HepG2 (cell line): ENCODE data around the gene MRPS34. TPM values are rescaled to one million over a fixed set of nuclear protein-coding genes. Genes with fewer than 3 reads are reported as not detected.
A peak's percentile ranks its signal among the peaks of the same experiment; 100 is the strongest.

Experiments used
- ATAC-seq: fragments of 200-7000 bp; cut with Tn5 transposase; 3 replicates; pipeline ENCODE4 v1.9.1; 2020; ENCODE audit warnings: mild to moderate bottlenecking, moderate library complexity
- BruUV-seq: library from RNA; stranded (reverse); fragments of 400-500 nt; replicated peaks from 2 replicates; lab custom pipeline; 2021; lab: Mats Ljungman, UMichigan
- CTCF ChIA-PET: fragments of 300-600 bp; formaldehyde crosslinking; extraction: SDS; loops from one replicate; lab custom pipeline; 2021; ENCODE audit warnings: low total read pairs, inconsistent platforms, low intra/inter-chr PET ratio; lab: Yijun Ruan, JAX
- POLR2A ChIA-PET: fragments of 350-600 bp; sonication (Branson Sonifier 250); formaldehyde crosslinking; loops from one replicate; lab custom pipeline; 2020; ENCODE audit warnings: antibody characterized with exemption, inconsistent platforms; lab: Yijun Ruan, JAX
- DNase-seq: peaks from one replicate; pipeline ENCODE4 v3.0.0-alpha.2; 2015; ENCODE audit warnings: low spot score
- FAIRE-seq: peaks from 3 replicates; lab custom pipeline; 2011; peaks lifted over from hg19 to GRCh38; lab: Jason Lieb, UNC
- H2AFZ ChIP-seq: one replicate; pipeline ENCODE4 v1.6.1; 2011; ENCODE audit warnings: low read length, inconsistent platforms
- H3K27ac ChIP-seq: fragments of 300-600 bp; 3 replicates; pipeline ENCODE4 v1.8.0; 2011; ENCODE audit warnings: mixed run types, mild to moderate bottlenecking, mixed read lengths, low read length, inconsistent platforms; ENCODE audit not compliant: insufficient read depth; ENCODE audit errors: extremely low read length
- H3K27me3 ChIP-seq, 2 experiments: fragments of 200-600 bp in 1 of 2; 2 replicates in 1 of 2; 3 replicates in 1 of 2; pipeline versions ENCODE4 v1.6.0 to v1.8.0; 2011; ENCODE audit warnings: low read length in 2 of 2, mild to moderate bottlenecking in 2 of 2, moderate library complexity in 2 of 2, inconsistent platforms in 1 of 2; ENCODE audit not compliant: insufficient read depth in 2 of 2, control insufficient read depth in 1 of 2
- H3K36me3 ChIP-seq, 2 experiments: fragments of 200-600 bp in 1 of 2; replicated peaks in 1 of 2; 2 replicates in 1 of 2; 3 replicates in 1 of 2; pipeline versions ENCODE4 v1.5.1 to v1.8.0; 2011; ENCODE audit warnings: low read length in 2 of 2, inconsistent platforms in 1 of 2; ENCODE audit not compliant: insufficient read depth in 2 of 2, control insufficient read depth in 1 of 2
- H3K4me1 ChIP-seq: 2 replicates; pipeline ENCODE4 v1.5.1; 2012; ENCODE audit warnings: low read length, inconsistent platforms; ENCODE audit not compliant: insufficient read depth
- H3K4me2 ChIP-seq: 2 replicates; pipeline ENCODE4 v1.6.0; 2011; ENCODE audit warnings: low read depth, low read length, inconsistent platforms
- H3K4me3 ChIP-seq, 3 experiments: fragments of 200-600 bp in 1 of 3; sonication (generic), shearing (Covaris generic) in 1 of 3; replicated peaks in 1 of 3; 2 replicates each; pipeline ENCODE4 v1.5.1; 2011 to 2016; ENCODE audit warnings: low read length in 3 of 3, inconsistent platforms in 2 of 3, low read depth in 2 of 3, mild to moderate bottlenecking in 2 of 3, control low read depth in 1 of 3, mixed read lengths in 1 of 3; ENCODE audit not compliant: insufficient read depth in 1 of 3
- H3K79me2 ChIP-seq: one replicate; pipeline ENCODE4 v1.6.1; 2011; ENCODE audit warnings: low read length, inconsistent platforms; ENCODE audit not compliant: insufficient read depth
- H3K9ac ChIP-seq: 2 replicates; pipeline ENCODE4 v1.6.0; 2011; ENCODE audit warnings: mild to moderate bottlenecking, low read depth, low read length, inconsistent platforms; ENCODE audit not compliant: insufficient read depth
- H3K9me3 ChIP-seq: 2 replicates; pipeline ENCODE4 v1.5.1; 2012; ENCODE audit warnings: mild to moderate bottlenecking, low read length
- H4K20me1 ChIP-seq: 2 replicates; pipeline ENCODE4 v1.6.0; 2011; ENCODE audit warnings: inconsistent platforms, mild to moderate bottlenecking, low read length, moderate library complexity; ENCODE audit not compliant: insufficient read depth
- ATF3 ChIP-seq: sonication (generic); formaldehyde crosslinking; IDR thresholded peaks from 2 replicates; pipeline ENCODE4 v1.4.0; 2020; ENCODE audit warnings: missing genetic modification reagents
- BRCA1 ChIP-seq: sonication (generic); formaldehyde crosslinking; IDR thresholded peaks from 2 replicates; pipeline ENCODE4 v1.4.0; 2020; ENCODE audit warnings: missing genetic modification reagents
- FOXK2 ChIP-seq: fragments of 450-650 bp; IDR thresholded peaks from 2 replicates; pipeline ENCODE4 v1.6.1; 2016
- MAFF ChIP-seq: IDR thresholded peaks from 2 replicates; pipeline ENCODE4 v1.6.1; 2011; ENCODE audit warnings: low read depth, low read length, improper control_type of control experiment
- NFKB2 ChIP-seq: sonication (generic); formaldehyde crosslinking; IDR thresholded peaks from 2 replicates; pipeline ENCODE4 v1.4.0; 2020; ENCODE audit warnings: missing genetic modification reagents, borderline replicate concordance
- REST ChIP-seq, 2 experiments: IDR thresholded peaks; 2 replicates each; pipeline ENCODE4 v1.6.1; 2011 to 2012; ENCODE audit warnings: low read length in 2 of 2, borderline replicate concordance in 1 of 2, low read depth in 1 of 2, mild to moderate bottlenecking in 1 of 2, moderate library complexity in 1 of 2
- RORA ChIP-seq: sonication (generic); formaldehyde crosslinking; IDR thresholded peaks from 2 replicates; pipeline ENCODE4 v1.5.0; 2020; ENCODE audit warnings: mild to moderate bottlenecking, missing genetic modification reagents, moderate library complexity
- RXRA ChIP-seq: sonication (generic); formaldehyde crosslinking; IDR thresholded peaks from 2 replicates; pipeline ENCODE4 v1.5.1; 2020; ENCODE audit warnings: missing genetic modification reagents
- SETDB1 ChIP-seq: sonication (generic); formaldehyde crosslinking; IDR thresholded peaks from 2 replicates; pipeline ENCODE4 v1.5.1; 2020; ENCODE audit warnings: missing genetic modification reagents, mild to moderate bottlenecking, borderline replicate concordance
- SUZ12 ChIP-seq: fragments of 150-350 bp; IDR thresholded peaks from 2 replicates; pipeline ENCODE4 v1.6.1; 2014; ENCODE audit warnings: low read depth, low read length
- TAF15 ChIP-seq: fragments of 200-400 bp; formaldehyde crosslinking; IDR thresholded peaks from one replicate; pipeline ENCODE4 v1.6.1; 2018; ENCODE audit warnings: mild to moderate bottlenecking, low read depth, low read length; ENCODE audit not compliant: poor library complexity, severe bottlenecking
- ZFP91 ChIP-seq: sonication (generic); formaldehyde crosslinking; IDR thresholded peaks from 2 replicates; pipeline ENCODE4 v1.9.0; 2022; ENCODE audit warnings: missing genetic modification reagents, mild to moderate bottlenecking, borderline replicate concordance
- ZNF605 ChIP-seq: sonication (generic); formaldehyde crosslinking; IDR thresholded peaks from 2 replicates; pipeline ENCODE4 v1.8.0; 2022; ENCODE audit warnings: mild to moderate bottlenecking, missing genetic modification reagents
- WGBS: methylation state at CpG from one replicate; pipeline ENCODE4 v1.1.6; 2017; ENCODE audit warnings: low lambda C conversion rate; 5-methylcytosine and 5-hydroxymethylcytosine counted together
- in situ Hi-C: cut with HindIII; loops from 2 replicates; pipeline ENCODE4 v1.10.0; 2017; ENCODE audit warnings: low pct_unique_long_range_greater_than_20kb; ENCODE audit not compliant: extremely low pct_ligation_motif_present
- intact Hi-C: fragments of 100-400 bp; cut with micrococcal nuclease; formaldehyde crosslinking; loops from one replicate; pipeline ENCODE4 v1.10.0; 2022; ENCODE audit not compliant: unreplicated experiment
- polyA plus RNA-seq, 8 experiments: library from polyadenylated mRNA; depleted of rRNA in 3 of 8; stranded (reverse) in 7 of 8; unstranded in 1 of 8; fragments of >200 nt; fragmentation: Illumina TruSeq in 4 of 8; extraction: Trizol in 4 of 8; gene quantifications; 2 replicates each; pipeline versions ENCODE4 v1.2.1 to v1.2.3, GENCODE V29; 2011 to 2016; ENCODE audit warnings: low read depth in 4 of 8, missing spikeins in 1 of 8, mixed read lengths in 1 of 8; ENCODE audit not compliant: insufficient read depth in 1 of 8
- total RNA-seq, 5 experiments: library from RNA; depleted of rRNA; stranded (reverse); fragments of >200 nt; fragmentation: Illumina TruSeq; extraction: Trizol; gene quantifications; 2 replicates each; pipeline ENCODE4 v1.2.3, GENCODE V29; 2016; ENCODE audit warnings: low read depth in 1 of 5
- TF ChIP-seq, protein P1 (sequence below): sonication (generic); formaldehyde crosslinking; IDR thresholded peaks from 2 replicates; pipeline ENCODE4; 2020; ENCODE audit warnings: missing genetic modification reagents, mild to moderate bottlenecking, borderline replicate concordance
- TF ChIP-seq, protein P2 (sequence below): sonication (generic); formaldehyde crosslinking; IDR thresholded peaks from 2 replicates; pipeline ENCODE4 v1.4.0; 2020; ENCODE audit warnings: missing genetic modification reagents

Gene MRPS34
- total and polyA plus RNA-seq, 2 of the 13 experiments (the other 11 are each of a cell fraction or from before 2014, with no cell fraction given), result 63.5 to 131 TPM

DNA sequence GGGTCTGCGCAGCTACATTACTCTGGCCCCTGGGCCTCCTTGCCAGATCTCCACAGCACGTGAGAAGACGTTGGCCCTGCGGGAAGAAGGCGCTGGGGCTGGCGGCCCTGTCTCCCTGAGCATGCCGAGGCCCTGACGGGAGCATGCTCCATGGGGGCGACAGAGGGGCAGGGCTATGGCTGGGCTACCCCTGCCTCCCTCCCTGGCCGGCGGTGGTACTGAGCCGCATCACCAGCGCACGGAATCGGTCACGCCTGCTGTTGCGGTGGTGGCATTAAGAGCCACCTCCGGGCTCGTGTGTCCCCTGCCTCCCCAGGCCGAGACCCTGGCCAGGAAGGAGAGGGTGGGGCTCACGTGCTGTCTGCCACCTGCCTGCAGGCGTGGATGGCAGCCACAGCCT, 38.8 kb downstream of the MRPS34 start:
- Histone ChIP-seq H3K79me2 (no peaks in the 10 kb centered on the region), H4K20me1 (no peaks in the 10 kb centered on the region), H3K4me3 (no peak overlapping the region), H3K27me3 (no peaks in the 10 kb centered on the region; a peak in 1 of 5 replicates), H3K27ac (no peak overlapping the region), H3K9me3 (peaks cover 20% of the 10 kb centered on the region), H3K9ac (no peak overlapping the region), H3K4me2 (no peak overlapping the region), H3K4me1 (no peaks in the 10 kb centered on the region), H3K36me3 (peaks cover 14 to 32% of the 10 kb centered on the region in 2 experiments; a peak in 4 of 5 replicates), H2AFZ (no peak overlapping the region)
- 98% methylated on average over 11 of the region's 22 CpGs for WGBS
- POLR2A ChIA-PET, result no interaction called here
- FAIRE-seq (no peak), ATAC-seq (peak; percentile 35), DNase-seq (no peak)
- in situ Hi-C loops, result no loop called here
- intact Hi-C loops, result no loop called here
- CTCF ChIA-PET, result no interaction called here
- BruUV-seq, result no TSS peak
- TF ChIP-seq BRCA1 (no peak), NFKB2 (CRISPR knock-in tag) (no peak), ZFP91 (CRISPR knock-in tag) (no peak), FOXK2 (no peak), RORA (CRISPR knock-in tag) (no peak), SETDB1 (CRISPR knock-in tag) (no peak), REST (IDR thresholded peaks at IDR 0.05; ENCODE audit: borderline replicate concordance in 1 of 2, low read depth in 1 of 2, low read length in 2 of 2) (no peak), ATF3 (CRISPR knock-in tag) (no peak), SUZ12 (no peak), ZNF605 (no peak), TAF15 (no peak), RXRA (no peak), MAFF (no peak)
- TF ChIP-seq, protein P1, sequence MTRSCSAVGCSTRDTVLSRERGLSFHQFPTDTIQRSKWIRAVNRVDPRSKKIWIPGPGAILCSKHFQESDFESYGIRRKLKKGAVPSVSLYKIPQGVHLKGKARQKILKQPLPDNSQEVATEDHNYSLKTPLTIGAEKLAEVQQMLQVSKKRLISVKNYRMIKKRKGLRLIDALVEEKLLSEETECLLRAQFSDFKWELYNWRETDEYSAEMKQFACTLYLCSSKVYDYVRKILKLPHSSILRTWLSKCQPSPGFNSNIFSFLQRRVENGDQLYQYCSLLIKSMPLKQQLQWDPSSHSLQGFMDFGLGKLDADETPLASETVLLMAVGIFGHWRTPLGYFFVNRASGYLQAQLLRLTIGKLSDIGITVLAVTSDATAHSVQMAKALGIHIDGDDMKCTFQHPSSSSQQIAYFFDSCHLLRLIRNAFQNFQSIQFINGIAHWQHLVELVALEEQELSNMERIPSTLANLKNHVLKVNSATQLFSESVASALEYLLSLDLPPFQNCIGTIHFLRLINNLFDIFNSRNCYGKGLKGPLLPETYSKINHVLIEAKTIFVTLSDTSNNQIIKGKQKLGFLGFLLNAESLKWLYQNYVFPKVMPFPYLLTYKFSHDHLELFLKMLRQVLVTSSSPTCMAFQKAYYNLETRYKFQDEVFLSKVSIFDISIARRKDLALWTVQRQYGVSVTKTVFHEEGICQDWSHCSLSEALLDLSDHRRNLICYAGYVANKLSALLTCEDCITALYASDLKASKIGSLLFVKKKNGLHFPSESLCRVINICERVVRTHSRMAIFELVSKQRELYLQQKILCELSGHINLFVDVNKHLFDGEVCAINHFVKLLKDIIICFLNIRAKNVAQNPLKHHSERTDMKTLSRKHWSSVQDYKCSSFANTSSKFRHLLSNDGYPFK, result no peak
- TF ChIP-seq, protein P2, sequence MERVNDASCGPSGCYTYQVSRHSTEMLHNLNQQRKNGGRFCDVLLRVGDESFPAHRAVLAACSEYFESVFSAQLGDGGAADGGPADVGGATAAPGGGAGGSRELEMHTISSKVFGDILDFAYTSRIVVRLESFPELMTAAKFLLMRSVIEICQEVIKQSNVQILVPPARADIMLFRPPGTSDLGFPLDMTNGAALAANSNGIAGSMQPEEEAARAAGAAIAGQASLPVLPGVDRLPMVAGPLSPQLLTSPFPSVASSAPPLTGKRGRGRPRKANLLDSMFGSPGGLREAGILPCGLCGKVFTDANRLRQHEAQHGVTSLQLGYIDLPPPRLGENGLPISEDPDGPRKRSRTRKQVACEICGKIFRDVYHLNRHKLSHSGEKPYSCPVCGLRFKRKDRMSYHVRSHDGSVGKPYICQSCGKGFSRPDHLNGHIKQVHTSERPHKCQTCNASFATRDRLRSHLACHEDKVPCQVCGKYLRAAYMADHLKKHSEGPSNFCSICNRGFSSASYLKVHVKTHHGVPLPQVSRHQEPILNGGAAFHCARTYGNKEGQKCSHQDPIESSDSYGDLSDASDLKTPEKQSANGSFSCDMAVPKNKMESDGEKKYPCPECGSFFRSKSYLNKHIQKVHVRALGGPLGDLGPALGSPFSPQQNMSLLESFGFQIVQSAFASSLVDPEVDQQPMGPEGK (CRISPR knock-in tag), result no peak
